Mucosa of stomach (tissue), 1 donor: ENCODE measurements around the gene IL31RA.
A peak's percentile ranks its signal among the peaks of the same experiment; 100 is the strongest.
"Not testable (repeated sequence)": the region's sequence is repeated elsewhere in the genome, so short reads cannot be mapped to it uniquely, and the experiment has no call there.

Experiments used
- H3K27me3 ChIP-seq: one replicate; pipeline ENCODE4 v1.7.0; 2013; ENCODE audit warnings: mild to moderate bottlenecking, low read length; ENCODE audit not compliant: control insufficient read depth, insufficient read depth
- H3K36me3 ChIP-seq: one replicate; pipeline ENCODE4 v1.7.0; 2013; ENCODE audit warnings: low read length; ENCODE audit not compliant: control insufficient read depth, insufficient read depth
- H3K4me1 ChIP-seq: one replicate; pipeline ENCODE4 v1.7.0; 2013; ENCODE audit warnings: mild to moderate bottlenecking, low read length; ENCODE audit not compliant: control insufficient read depth, insufficient read depth
- H3K4me3 ChIP-seq: one replicate; pipeline ENCODE4 v1.7.0; 2013; ENCODE audit warnings: low read length
- H3K9ac ChIP-seq: one replicate; pipeline ENCODE4 v1.7.0; 2013; ENCODE audit warnings: mild to moderate bottlenecking, low read length, moderate library complexity
- H3K9me3 ChIP-seq: one replicate; pipeline ENCODE4 v1.7.0; 2013; ENCODE audit warnings: mild to moderate bottlenecking, low read length, moderate library complexity; ENCODE audit not compliant: control insufficient read depth
- donor health status: Pancreatic carcinoma.

The IL31RA gene

GRCh38 chr5:55850839-55851674 lies at the start of gene IL31RA:
TSS of gene IL31RA (plus strand) at chr5:55851357. CDS start at chr5:55851571, 214 bp downstream.
- H3K4me3 ChIP-seq: no peak within 1 kb of the TSS
- no peaks in the 10 kb centered on the region for H3K9me3 ChIP-seq
- no peaks in the 10 kb centered on the region for H3K4me1 ChIP-seq
- no peaks in the 10 kb centered on the region for H3K27me3 ChIP-seq
- no peaks in the 10 kb centered on the region for H3K36me3 ChIP-seq
- H3K9ac ChIP-seq: no peak within 1 kb of the TSS

- H3K36me3 ChIP-seq: not testable (repeated sequence)
These were observed 42.3 kb upstream of the IL31RA start for GRCh38 chr5:55808814-55809213.

GRCh38 chr5:55815939-55816338 lies 35.2 kb upstream of the IL31RA start:
- H3K4me1 ChIP-seq, H3K9ac ChIP-seq, H3K36me3 ChIP-seq, H3K4me3 ChIP-seq, H3K9me3 ChIP-seq: not testable (repeated sequence)
- peaks cover 21% of the 10 kb centered on the region for H3K27me3 ChIP-seq

More at GRCh38 chr5:55808814-55809213, 42.3 kb upstream of the IL31RA start:
- H3K4me3 ChIP-seq, H3K4me1 ChIP-seq, H3K27me3 ChIP-seq, H3K9ac ChIP-seq, H3K9me3 ChIP-seq: not testable (repeated sequence)

- H3K9ac ChIP-seq: no peak overlapping the region
- H3K4me1 ChIP-seq: no peaks in the 10 kb centered on the region
- H3K27me3 ChIP-seq: peaks cover 25% of the 10 kb centered on the region
- H3K36me3 ChIP-seq: no peaks in the 10 kb centered on the region
- H3K4me3 ChIP-seq: no peak overlapping the region
- no peaks in the 10 kb centered on the region for H3K9me3 ChIP-seq
These were observed 34.8 kb upstream of the IL31RA start for GRCh38 chr5:55816342-55816741.

- Histone ChIP-seq H3K9me3 (no peaks in the 10 kb centered on the region), H3K27me3 (peaks cover 32% of the 10 kb centered on the region), H3K4me3 (no peak overlapping the region), H3K4me1 (peaks cover 1% of the 10 kb centered on the region), H3K36me3 (no peaks in the 10 kb centered on the region), H3K9ac (no peak overlapping the region)
These were observed 34.1 kb upstream of the IL31RA start for GRCh38 chr5:55817030-55817429.

GRCh38 chr5:55820488-55820887 lies 30.7 kb upstream of the IL31RA start:
- Histone ChIP-seq H3K9ac (no peak overlapping the region), H3K27me3 (peaks cover 51% of the 10 kb centered on the region), H3K4me3 (no peak overlapping the region), H3K4me1 (peaks cover 3% of the 10 kb centered on the region), H3K9me3 (no peaks in the 10 kb centered on the region), H3K36me3 (no peaks in the 10 kb centered on the region)

- peaks cover 53% of the 10 kb centered on the region for H3K27me3 ChIP-seq
- no peak overlapping the region for H3K4me3 ChIP-seq
These were observed 29.2 kb upstream of the IL31RA start for GRCh38 chr5:55821731-55822512.

GRCh38 chr5:55823151-55823796 lies 27.9 kb upstream of the IL31RA start:
- Histone ChIP-seq H3K36me3 (no peaks in the 10 kb centered on the region), H3K27me3 (peaks cover 53% of the 10 kb centered on the region), H3K4me1 (peaks cover 3% of the 10 kb centered on the region), H3K4me3 (no peak overlapping the region), H3K9ac (no peak overlapping the region), H3K9me3 (no peaks in the 10 kb centered on the region)

More at GRCh38 chr5:55821731-55822512, 29.2 kb upstream of the IL31RA start:
- H3K9me3 ChIP-seq: no peaks in the 10 kb centered on the region
- H3K9ac ChIP-seq: peak overlapping the region; percentile 7
- peaks cover 3% of the 10 kb centered on the region for H3K4me1 ChIP-seq
- H3K36me3 ChIP-seq: no peaks in the 10 kb centered on the region

- no peaks in the 10 kb centered on the region for H3K4me1 ChIP-seq
- H3K9me3 ChIP-seq: no peaks in the 10 kb centered on the region
- H3K9ac ChIP-seq: no peak overlapping the region
- H3K4me3 ChIP-seq: no peak overlapping the region
- peaks cover 6% of the 10 kb centered on the region for H3K27me3 ChIP-seq
- H3K36me3 ChIP-seq: no peaks in the 10 kb centered on the region
These were observed 21.2 kb upstream of the IL31RA start for GRCh38 chr5:55829956-55830355.

GRCh38 chr5:55832446-55832845 lies 18.7 kb upstream of the IL31RA start:
- H3K27me3 ChIP-seq: no peaks in the 10 kb centered on the region
- no peak overlapping the region for H3K9ac ChIP-seq
- no peaks in the 10 kb centered on the region for H3K9me3 ChIP-seq
- H3K36me3 ChIP-seq: no peaks in the 10 kb centered on the region
- no peaks in the 10 kb centered on the region for H3K4me1 ChIP-seq
- no peak overlapping the region for H3K4me3 ChIP-seq

- Histone ChIP-seq H3K9ac (no peak overlapping the region), H3K27me3 (no peaks in the 10 kb centered on the region), H3K9me3 (no peaks in the 10 kb centered on the region), H3K4me3 (no peak overlapping the region), H3K4me1 (no peaks in the 10 kb centered on the region), H3K36me3 (no peaks in the 10 kb centered on the region)
These were observed 15.0 kb upstream of the IL31RA start for GRCh38 chr5:55836191-55836590.

- no peaks in the 10 kb centered on the region for H3K4me1 ChIP-seq
- H3K9me3 ChIP-seq: no peaks in the 10 kb centered on the region
- no peaks in the 10 kb centered on the region for H3K27me3 ChIP-seq
- no peak overlapping the region for H3K9ac ChIP-seq
- no peaks in the 10 kb centered on the region for H3K36me3 ChIP-seq
- H3K4me3 ChIP-seq: no peak overlapping the region
These were observed 9.2 kb upstream of the IL31RA start for GRCh38 chr5:55841976-55842375.
